ENCODE data around the gene HINT3.

GRCh38 chr6:125927761-125928160 is 28.8 kb upstream of the HINT3 start:
- no peak for TF ChIP-seq REST (IDR thresholded peaks at IDR 0.05; ENCODE audit: unreplicated experiment)
- TF ChIP-seq CTCF (conservative IDR thresholded peaks at IDR 0.05; ENCODE audit: low read depth in 2 of 2) = no peak
- TF ChIP-seq EZH2 (IDR thresholded peaks at IDR 0.05; ENCODE audit: low read depth, unreplicated experiment) = no peak
- TF ChIP-seq EZH2phosphoT487 (IDR thresholded peaks at IDR 0.05; ENCODE audit: unreplicated experiment) = no peak
- TF ChIP-seq POLR2AphosphoS5 (IDR thresholded peaks at IDR 0.05; ENCODE audit: low read depth) = no peak
- TF ChIP-seq JUNB (IDR thresholded peaks at IDR 0.05; ENCODE audit: unreplicated experiment) = no peak
- TF ChIP-seq CREB1 (CRISPR knock-in tag; IDR thresholded peaks at IDR 0.05; ENCODE audit: low read depth) = no peak
- TF ChIP-seq ETS1 (IDR thresholded peaks at IDR 0.05) = no peak
- TF ChIP-seq ZNF114 (CRISPR knock-in tag; IDR thresholded peaks at IDR 0.05) = no peak
- TF ChIP-seq NANOG (IDR thresholded peaks at IDR 0.05; ENCODE audit: borderline replicate concordance) = no peak
- TF ChIP-seq STAT1 (IDR thresholded peaks at IDR 0.05; ENCODE audit: unreplicated experiment) = no peak
- TF ChIP-seq ZNF462 (CRISPR knock-in tag; IDR thresholded peaks at IDR 0.05) = no peak
- no peak for TF ChIP-seq ZNF331 (CRISPR knock-in tag; IDR thresholded peaks at IDR 0.05; ENCODE audit: low read depth)

All from GM23338 (cell line).